LNCAP (cell line): ENCODE data around the gene CEP152.

Source experiments
- TF ChIP-seq, protein P1 (sequence below): fragments of 450-650 bp; IDR thresholded peaks from 2 replicates; pipeline ENCODE4 v1.5.1; 2017; ENCODE audit warnings: mild to moderate bottlenecking

Gene CEP152

DNA sequence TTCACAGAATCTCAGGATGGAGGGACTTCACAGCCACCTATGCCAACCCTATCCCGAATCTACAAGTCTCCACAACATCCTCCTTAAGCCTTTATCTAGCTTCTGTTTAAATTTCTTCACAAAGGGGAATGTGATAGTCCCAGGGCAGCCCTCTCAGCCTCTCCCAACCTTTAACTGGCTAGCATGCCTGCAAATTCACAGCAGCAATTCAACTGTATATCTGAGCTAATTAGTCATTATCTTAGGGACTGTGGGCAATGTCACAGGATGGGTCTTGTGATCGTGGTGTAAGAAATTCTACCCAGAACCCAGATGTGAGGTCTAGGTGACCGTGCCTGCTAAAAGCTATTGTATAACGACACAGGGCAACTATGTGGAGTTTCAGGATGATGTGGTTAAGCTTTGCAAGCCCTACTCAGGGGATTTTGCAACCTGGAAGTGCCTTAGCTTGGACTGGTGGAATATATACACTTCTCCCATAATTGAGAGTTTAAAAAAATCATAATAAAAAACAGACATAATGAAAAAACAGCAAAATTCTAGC is 99.8 kb downstream of the CEP152 start:
- TF ChIP-seq, protein P1, sequence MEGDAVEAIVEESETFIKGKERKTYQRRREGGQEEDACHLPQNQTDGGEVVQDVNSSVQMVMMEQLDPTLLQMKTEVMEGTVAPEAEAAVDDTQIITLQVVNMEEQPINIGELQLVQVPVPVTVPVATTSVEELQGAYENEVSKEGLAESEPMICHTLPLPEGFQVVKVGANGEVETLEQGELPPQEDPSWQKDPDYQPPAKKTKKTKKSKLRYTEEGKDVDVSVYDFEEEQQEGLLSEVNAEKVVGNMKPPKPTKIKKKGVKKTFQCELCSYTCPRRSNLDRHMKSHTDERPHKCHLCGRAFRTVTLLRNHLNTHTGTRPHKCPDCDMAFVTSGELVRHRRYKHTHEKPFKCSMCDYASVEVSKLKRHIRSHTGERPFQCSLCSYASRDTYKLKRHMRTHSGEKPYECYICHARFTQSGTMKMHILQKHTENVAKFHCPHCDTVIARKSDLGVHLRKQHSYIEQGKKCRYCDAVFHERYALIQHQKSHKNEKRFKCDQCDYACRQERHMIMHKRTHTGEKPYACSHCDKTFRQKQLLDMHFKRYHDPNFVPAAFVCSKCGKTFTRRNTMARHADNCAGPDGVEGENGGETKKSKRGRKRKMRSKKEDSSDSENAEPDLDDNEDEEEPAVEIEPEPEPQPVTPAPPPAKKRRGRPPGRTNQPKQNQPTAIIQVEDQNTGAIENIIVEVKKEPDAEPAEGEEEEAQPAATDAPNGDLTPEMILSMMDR: no peak

DNA sequence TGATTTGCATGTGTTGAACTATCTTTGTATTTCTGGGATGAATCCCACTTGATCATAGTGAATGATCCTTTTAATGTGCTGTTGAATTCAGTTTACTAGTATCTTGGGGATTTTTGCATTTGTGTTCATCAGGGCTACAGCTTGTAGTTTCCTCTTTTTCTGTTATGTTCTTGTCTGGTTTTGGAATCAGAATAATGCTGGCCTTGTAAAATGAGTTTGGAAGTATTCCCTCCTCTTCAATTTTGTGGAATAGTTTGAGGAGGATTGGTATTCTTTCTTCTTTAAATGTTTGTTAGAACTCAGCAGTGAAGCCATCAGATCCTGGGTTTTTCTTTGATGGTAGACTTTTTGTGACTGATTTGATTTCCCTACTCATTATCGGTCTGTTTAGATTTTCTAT is 102.2 kb downstream of the CEP152 start:
- TF ChIP-seq, protein P1: no peak

DNA sequence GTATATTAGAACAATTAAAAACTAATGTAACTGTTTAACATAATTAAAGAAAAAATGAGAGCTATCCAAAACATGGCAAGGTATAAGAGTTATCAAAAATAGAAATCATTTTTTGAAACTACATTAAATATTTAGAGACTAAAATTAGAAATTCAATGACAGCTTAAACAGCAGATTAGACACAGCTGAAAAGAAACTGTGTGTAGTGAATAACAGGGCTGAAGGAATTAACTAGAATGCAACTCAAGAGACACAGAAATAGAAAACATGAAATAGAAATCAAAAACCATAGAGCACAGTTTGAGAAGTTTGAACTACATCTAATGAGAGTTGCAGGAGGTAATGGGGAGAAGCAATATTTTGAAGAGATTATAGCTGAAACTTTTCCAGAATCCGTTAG is 105.5 kb downstream of the CEP152 start:
- TF ChIP-seq, protein P1: no peak

DNA sequence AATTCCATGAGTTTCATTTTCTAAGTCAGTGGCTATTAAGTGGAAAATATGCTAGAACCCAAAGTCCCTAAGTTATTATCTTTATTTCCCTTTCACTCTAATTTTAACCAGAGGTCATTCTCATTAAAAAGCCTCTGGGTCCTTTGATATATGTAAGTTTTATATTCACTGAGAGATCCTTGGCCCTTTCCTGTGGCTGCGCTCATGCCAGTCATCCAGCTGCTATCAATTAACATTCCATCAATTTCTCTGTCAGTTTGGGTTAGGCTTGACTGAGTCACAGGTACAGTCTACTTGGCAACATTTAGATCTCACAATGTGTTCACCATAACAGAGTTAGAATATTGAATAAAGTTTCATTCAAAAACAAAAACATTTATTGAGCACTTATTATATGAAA is 107.3 kb downstream of the CEP152 start:
- TF ChIP-seq, protein P1: no peak

DNA sequence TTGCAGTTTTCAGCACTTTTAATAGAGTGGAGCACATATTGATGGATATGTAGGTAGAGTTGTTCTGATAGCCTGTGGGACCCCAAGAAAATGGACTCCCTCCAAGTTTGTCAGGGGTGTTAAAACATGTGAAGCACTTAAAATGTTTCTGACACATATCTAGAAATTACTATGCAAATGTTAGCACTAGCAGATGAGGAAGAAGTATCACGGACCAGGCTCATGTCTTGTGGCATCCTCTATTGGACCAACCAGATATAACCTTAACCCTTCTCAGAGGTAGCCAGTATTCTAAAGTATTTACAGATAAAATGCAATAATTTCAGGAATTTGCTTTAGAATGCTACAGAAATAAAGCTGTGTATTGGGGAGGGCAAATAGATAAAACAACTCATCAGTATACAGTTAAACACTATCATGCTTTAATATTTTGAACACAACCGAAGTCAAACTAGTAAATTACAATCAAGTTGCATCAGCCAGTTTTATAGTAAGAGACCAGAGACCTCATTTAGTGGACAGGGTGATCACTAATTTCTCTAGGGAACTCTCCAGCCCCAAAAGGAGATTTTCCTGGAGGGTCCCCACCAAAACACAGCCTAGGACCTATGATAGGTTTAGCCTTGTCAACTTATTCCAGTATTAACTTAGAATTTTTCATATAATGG is 108.2 kb downstream of the CEP152 start:
- TF ChIP-seq, protein P1: no peak

DNA sequence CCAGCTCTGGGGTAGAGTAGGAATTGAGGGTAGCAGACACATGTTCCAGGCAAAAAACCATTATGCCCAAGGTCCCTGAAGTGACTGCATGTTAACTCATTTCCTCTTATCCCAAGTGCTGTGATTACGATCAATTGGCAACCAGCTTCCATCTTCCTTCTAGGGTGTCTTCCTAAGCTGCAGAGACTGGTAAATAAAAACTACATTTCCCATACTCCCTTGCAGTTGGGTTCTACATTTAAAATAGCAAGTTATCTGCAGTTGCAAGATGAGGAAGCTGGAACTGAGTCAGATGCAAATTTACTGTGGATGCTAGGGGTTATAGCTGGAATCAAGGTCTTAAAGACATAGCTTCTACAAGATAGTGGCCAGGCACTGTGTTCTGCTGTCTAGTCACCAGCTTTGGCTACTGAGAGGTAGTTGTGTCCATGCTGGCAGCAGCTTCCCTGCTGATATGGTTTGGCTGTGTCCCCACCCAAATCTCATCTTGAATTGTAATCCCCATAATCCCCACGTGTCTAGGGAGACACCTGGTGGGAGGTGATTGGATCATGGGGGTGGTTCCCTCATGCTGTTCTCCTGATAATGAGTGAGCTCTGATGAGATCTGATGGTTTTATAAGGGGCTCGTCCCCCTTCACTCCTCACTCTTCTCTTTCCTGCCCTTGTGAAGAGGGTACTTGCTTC is 114.1 kb downstream of the CEP152 start:
- TF ChIP-seq, protein P1: peak; percentile 13; the same call in 1 of the 2 replicates

DNA sequence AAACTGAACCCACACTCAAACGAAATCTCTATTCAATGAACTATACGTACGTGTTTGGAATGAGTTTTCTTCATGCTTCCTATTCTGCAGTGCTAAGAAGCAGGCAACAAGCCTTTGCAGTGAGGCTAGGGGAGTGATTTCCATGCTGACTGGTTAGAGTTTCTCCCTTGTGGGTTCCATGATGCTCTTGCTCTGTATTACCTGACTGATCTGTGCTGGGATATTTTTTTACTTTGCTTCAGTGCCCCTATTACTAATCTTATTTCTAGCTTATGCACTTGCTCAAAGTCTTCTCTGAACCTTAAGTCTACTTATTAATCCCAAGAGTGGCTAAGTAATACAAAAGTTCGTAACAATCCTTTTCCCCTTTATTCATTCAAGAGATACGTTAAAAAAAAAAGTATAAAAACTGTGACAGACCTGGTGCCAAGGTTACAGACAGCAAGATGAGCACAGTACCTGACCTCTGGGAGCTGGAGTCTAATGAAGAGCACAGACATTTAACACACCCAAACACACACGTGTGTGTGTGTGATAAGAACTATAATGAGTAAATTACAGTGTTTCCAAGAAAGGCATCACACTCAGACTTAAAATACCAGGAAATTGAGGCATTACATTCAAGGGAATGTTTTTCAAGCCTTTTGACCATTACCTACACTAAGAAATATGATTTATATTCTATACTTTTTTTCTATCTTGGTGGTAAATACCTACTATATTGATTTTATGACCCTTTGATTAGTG is 114.9 kb downstream of the CEP152 start:
- TF ChIP-seq, protein P1: no peak
